Parathyroid adenoma (tissue), 2 donors: ENCODE results near the gene PROSER2.

ENCODE experiments used
- H2AFZ ChIP-seq: fragments of 300-600 bp; sonication (generic); one replicate; pipeline ENCODE4 v1.7.0; 2017; ENCODE audit warnings: antibody characterized with exemption, mild to moderate bottlenecking
- H3K27ac ChIP-seq: fragments of 300-600 bp; sonication (generic); one replicate; pipeline ENCODE4 v1.7.0; 2017
- H3K27me3 ChIP-seq: fragments of 300-600 bp; sonication (generic); one replicate; pipeline ENCODE4 v1.7.0; 2017; ENCODE audit warnings: low read length; ENCODE audit not compliant: control insufficient read depth, insufficient read depth
- H3K36me3 ChIP-seq: fragments of 300-600 bp; sonication (generic); one replicate; pipeline ENCODE4 v1.7.0; 2017; ENCODE audit warnings: low read length; ENCODE audit not compliant: control insufficient read depth, insufficient read depth
- H3K4me1 ChIP-seq: fragments of 300-600 bp; sonication (generic); one replicate; pipeline ENCODE4 v1.7.0; 2017; ENCODE audit warnings: control low read depth
- H3K4me2 ChIP-seq: fragments of 300-600 bp; sonication (generic); one replicate; pipeline ENCODE4 v1.7.0; 2017; ENCODE audit warnings: low read length
- H3K4me3 ChIP-seq: fragments of 300-600 bp; sonication (generic); one replicate; pipeline ENCODE4 v1.7.0; 2017; ENCODE audit warnings: low read depth, low read length
- H3K79me2 ChIP-seq: fragments of 300-600 bp; sonication (generic); one replicate; pipeline ENCODE4 v1.7.0; 2017; ENCODE audit warnings: control low read depth
- H3K9ac ChIP-seq: fragments of 300-600 bp; sonication (generic); one replicate; pipeline ENCODE4 v1.7.0; 2017; ENCODE audit warnings: mild to moderate bottlenecking
- H3K9me3 ChIP-seq: fragments of 300-600 bp; sonication (generic); one replicate; pipeline ENCODE4 v1.7.0; 2017; ENCODE audit warnings: low read length; ENCODE audit not compliant: control insufficient read depth
- TF ChIP-seq, protein P1 (sequence below): fragments of 300-600 bp; sonication (generic); IDR thresholded peaks from one replicate; pipeline ENCODE4 v1.7.0; 2017; ENCODE audit warnings: antibody characterized with exemption, mild to moderate bottlenecking
- donor health status: primary hyperparathyroidism.

PROSER2 gene

GRCh38 chr10:11798845-11799735, 24.1 kb upstream of the PROSER2 start:
- Histone ChIP-seq H3K27ac (no peak overlapping the region), H3K9ac (no peak overlapping the region), H3K4me3 (no peak overlapping the region), H3K9me3 (no peaks in the 10 kb centered on the region), H3K36me3 (no peaks in the 10 kb centered on the region), H2AFZ (no peak overlapping the region), H3K79me2 (no peaks in the 10 kb centered on the region), H3K27me3 (no peaks in the 10 kb centered on the region), H3K4me2 (no peak overlapping the region), H3K4me1 (no peaks in the 10 kb centered on the region)
- TF ChIP-seq, protein P1, sequence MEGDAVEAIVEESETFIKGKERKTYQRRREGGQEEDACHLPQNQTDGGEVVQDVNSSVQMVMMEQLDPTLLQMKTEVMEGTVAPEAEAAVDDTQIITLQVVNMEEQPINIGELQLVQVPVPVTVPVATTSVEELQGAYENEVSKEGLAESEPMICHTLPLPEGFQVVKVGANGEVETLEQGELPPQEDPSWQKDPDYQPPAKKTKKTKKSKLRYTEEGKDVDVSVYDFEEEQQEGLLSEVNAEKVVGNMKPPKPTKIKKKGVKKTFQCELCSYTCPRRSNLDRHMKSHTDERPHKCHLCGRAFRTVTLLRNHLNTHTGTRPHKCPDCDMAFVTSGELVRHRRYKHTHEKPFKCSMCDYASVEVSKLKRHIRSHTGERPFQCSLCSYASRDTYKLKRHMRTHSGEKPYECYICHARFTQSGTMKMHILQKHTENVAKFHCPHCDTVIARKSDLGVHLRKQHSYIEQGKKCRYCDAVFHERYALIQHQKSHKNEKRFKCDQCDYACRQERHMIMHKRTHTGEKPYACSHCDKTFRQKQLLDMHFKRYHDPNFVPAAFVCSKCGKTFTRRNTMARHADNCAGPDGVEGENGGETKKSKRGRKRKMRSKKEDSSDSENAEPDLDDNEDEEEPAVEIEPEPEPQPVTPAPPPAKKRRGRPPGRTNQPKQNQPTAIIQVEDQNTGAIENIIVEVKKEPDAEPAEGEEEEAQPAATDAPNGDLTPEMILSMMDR = no peak

DNA sequence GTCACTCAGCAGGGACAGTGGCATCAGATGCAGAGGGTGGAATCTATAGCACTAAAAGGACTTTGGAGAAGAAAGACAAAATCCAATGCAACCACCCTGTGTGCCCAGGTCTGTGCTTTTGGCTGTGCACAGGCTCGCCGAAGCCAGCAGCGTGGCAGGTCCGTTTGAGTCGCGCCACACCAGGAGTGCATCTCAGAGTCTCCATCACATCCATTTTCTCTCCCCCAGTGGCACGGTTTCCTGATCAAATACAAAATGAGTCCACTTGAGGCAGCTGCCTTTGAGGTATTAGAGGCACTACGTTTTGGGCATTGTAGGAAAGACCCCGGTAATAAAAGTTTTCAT, 23.4 kb upstream of the PROSER2 start:
- Histone ChIP-seq H3K4me1 (no peaks in the 10 kb centered on the region), H3K79me2 (no peaks in the 10 kb centered on the region), H2AFZ (no peak overlapping the region), H3K36me3 (no peaks in the 10 kb centered on the region), H3K27me3 (no peaks in the 10 kb centered on the region), H3K4me3 (no peak overlapping the region), H3K4me2 (no peak overlapping the region), H3K27ac (no peak overlapping the region), H3K9ac (no peak overlapping the region), H3K9me3 (no peaks in the 10 kb centered on the region)
- TF ChIP-seq, protein P1 = no peak

- H2AFZ ChIP-seq = no peak overlapping the region
- TF ChIP-seq, protein P1 = no peak
- no peak overlapping the region for H3K27ac ChIP-seq
- no peaks in the 10 kb centered on the region for H3K9me3 ChIP-seq
- H3K4me1 ChIP-seq = no peaks in the 10 kb centered on the region
- H3K9ac ChIP-seq = no peak overlapping the region
- H3K27me3 ChIP-seq = no peaks in the 10 kb centered on the region
- H3K36me3 ChIP-seq = no peaks in the 10 kb centered on the region
- H3K4me3 ChIP-seq = no peak overlapping the region
- H3K4me2 ChIP-seq = no peak overlapping the region
- no peaks in the 10 kb centered on the region for H3K79me2 ChIP-seq
These were observed 18.8 kb upstream of the PROSER2 start for GRCh38 chr10:11804336-11804735.

DNA sequence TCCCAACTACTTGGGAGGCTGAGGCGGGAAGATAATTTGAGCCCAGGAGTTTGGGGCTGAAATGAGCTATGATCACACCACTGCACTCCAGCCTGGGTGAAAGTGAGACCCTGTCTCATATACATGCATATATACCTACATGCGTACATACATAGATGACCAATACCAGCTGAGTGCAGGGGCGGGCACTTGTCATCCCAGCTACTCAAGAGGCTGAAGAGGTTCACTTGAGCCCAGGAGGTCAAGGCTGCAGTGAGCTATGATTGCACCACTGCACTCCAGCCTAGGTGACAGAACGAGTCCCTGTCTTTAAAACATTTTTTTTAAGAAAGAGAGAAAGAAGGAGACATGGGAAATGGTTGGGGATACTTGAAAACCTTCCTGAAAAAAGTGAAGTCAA, 17.4 kb upstream of the PROSER2 start:
- H2AFZ ChIP-seq = no peak overlapping the region
- no peaks in the 10 kb centered on the region for H3K79me2 ChIP-seq
- H3K27me3 ChIP-seq = no peaks in the 10 kb centered on the region
- no peak overlapping the region for H3K9ac ChIP-seq
- no peak overlapping the region for H3K4me2 ChIP-seq
- H3K4me3 ChIP-seq = no peak overlapping the region
- H3K9me3 ChIP-seq = no peaks in the 10 kb centered on the region
- H3K36me3 ChIP-seq = no peaks in the 10 kb centered on the region
- no peaks in the 10 kb centered on the region for H3K4me1 ChIP-seq
- TF ChIP-seq, protein P1 = no peak
- no peak overlapping the region for H3K27ac ChIP-seq

- Histone ChIP-seq H3K4me1 (no peaks in the 10 kb centered on the region), H3K27ac (no peak overlapping the region), H2AFZ (no peak overlapping the region), H3K36me3 (no peaks in the 10 kb centered on the region), H3K4me2 (no peak overlapping the region), H3K4me3 (no peak overlapping the region), H3K9me3 (no peaks in the 10 kb centered on the region), H3K79me2 (no peaks in the 10 kb centered on the region), H3K9ac (no peak overlapping the region), H3K27me3 (no peaks in the 10 kb centered on the region)
- TF ChIP-seq, protein P1 = no peak
These were observed 16.4 kb upstream of the PROSER2 start for GRCh38 chr10:11806706-11807105.
